K562 (cell line): Measurements from ENCODE around the gene AOC1. TPM values are rescaled to one million over a fixed set of nuclear protein-coding genes. Genes with fewer than 3 reads are reported as not detected.

Experiments
- CTBP1 ChIP-seq: fragments of 450-650 bp; IDR thresholded peaks from 2 replicates; pipeline ENCODE4 v1.6.1; 2016; ENCODE audit warnings: borderline replicate concordance
- CXXC5 ChIP-seq: fragments of 250-450 bp; sonication (Bioruptor Pico); IDR thresholded peaks from 2 replicates; pipeline ENCODE4 v1.8.0; 2022; ENCODE audit warnings: inconsistent platforms, mild to moderate bottlenecking, moderate library complexity
- EHMT2 ChIP-seq: fragments of 450-650 bp; IDR thresholded peaks from 2 replicates; pipeline ENCODE4 v1.6.1; 2018; ENCODE audit warnings: antibody characterized with exemption
- ELF4 ChIP-seq: fragments of 450-650 bp; formaldehyde crosslinking; IDR thresholded peaks from 2 replicates; pipeline ENCODE4 v1.4.0; 2022; ENCODE audit warnings: missing genetic modification characterization
- ERF ChIP-seq: fragments of 450-650 bp; formaldehyde crosslinking; IDR thresholded peaks from 2 replicates; pipeline ENCODE4 v1.4.0; 2020; ENCODE audit warnings: mild to moderate bottlenecking, mixed read lengths
- FOXP1 ChIP-seq: sonication (generic); formaldehyde crosslinking; IDR thresholded peaks from 2 replicates; pipeline ENCODE4 v1.8.0; 2022; ENCODE audit warnings: mild to moderate bottlenecking, missing genetic modification reagents
- HIVEP1 ChIP-seq: fragments of 250-450 bp; sonication (Bioruptor Pico); IDR thresholded peaks from 2 replicates; pipeline ENCODE4 v1.4.0; 2020; ENCODE audit warnings: mild to moderate bottlenecking
- JUN ChIP-seq, 2 experiments: sonication (generic) in 1 of 2; formaldehyde crosslinking in 1 of 2; IDR thresholded peaks; 2 replicates each; pipeline versions ENCODE4 v1.6.1 to v1.8.0; 2012 to 2022; ENCODE audit warnings: borderline replicate concordance in 2 of 2, mild to moderate bottlenecking in 2 of 2, improper control_type of control experiment in 1 of 2, low read depth in 1 of 2, low read length in 1 of 2, missing genetic modification reagents in 1 of 2
- RCOR1 ChIP-seq, 2 experiments: IDR thresholded peaks; 2 replicates each; pipeline ENCODE4 v1.6.1; 2012; ENCODE audit warnings: low read depth in 2 of 2, low read length in 2 of 2, borderline replicate concordance in 1 of 2, improper control_type of control experiment in 1 of 2
- REST ChIP-seq, 2 experiments: fragments of 450-650 bp; formaldehyde crosslinking in 1 of 2; IDR thresholded peaks; 2 replicates each; pipeline versions ENCODE4 v1.4.0 to v1.6.1; 2014 to 2020; ENCODE audit warnings: mild to moderate bottlenecking in 2 of 2, borderline replicate concordance in 1 of 2, low read depth in 1 of 2
- RFX1 ChIP-seq: fragments of 450-650 bp; IDR thresholded peaks from 2 replicates; pipeline ENCODE4 v1.6.1; 2016; ENCODE audit warnings: mild to moderate bottlenecking, moderate library complexity
- RNF2 ChIP-seq: sonication (generic); IDR thresholded peaks from 2 replicates; pipeline ENCODE4 v1.6.1; 2016
- TRIM24 ChIP-seq, 2 experiments: fragments of 450-650 bp; IDR thresholded peaks; 2 replicates each; pipeline ENCODE4 v1.6.1; 2016
- ZNF232 ChIP-seq: sonication (generic); formaldehyde crosslinking; IDR thresholded peaks from 2 replicates; pipeline ENCODE4 v1.8.0; 2022; ENCODE audit warnings: mild to moderate bottlenecking, missing genetic modification reagents
- polyA plus RNA-seq, 8 experiments: library from polyadenylated mRNA; depleted of rRNA in 4 of 8; stranded (reverse) in 5 of 8; unstranded in 3 of 8; fragments of >200 nt; fragmentation: Nextera tagmentation in 2 of 8; fragmentation: Illumina TruSeq in 1 of 8; extraction: Ambion mirVana in 2 of 8; extraction: Trizol in 1 of 8; gene quantifications; 2 replicates each; pipeline versions ENCODE4 v1.2.1 to v1.2.3, GENCODE V29; 2011 to 2014; ENCODE audit warnings: inconsistent platforms in 1 of 8, missing spikeins in 1 of 8
- total RNA-seq, 7 experiments: library from RNA; depleted of rRNA in 6 of 7; stranded (reverse); fragments of >200 nt in 6 of 7; fragmentation: Illumina TruSeq in 2 of 7; extraction: Trizol in 2 of 7; gene quantifications; 2 replicates each; pipeline versions ENCODE4 v1.2.1 to v1.2.3, GENCODE V29; 2011 to 2021; ENCODE audit warnings: low replicate concordance in 1 of 7
- TF ChIP-seq, protein P1 (sequence below): fragments of 200-800 bp; sonication (Bioruptor generic); IDR thresholded peaks from 2 replicates; pipeline ENCODE4 v1.6.1; 2017; ENCODE audit warnings: missing genetic modification characterization, missing compliant biosample characterization

Gene AOC1
- total and polyA plus RNA-seq, 9 of the 15 experiments (the other 6 are each of a cell fraction or from before 2014, with no cell fraction given): not detected

DNA sequence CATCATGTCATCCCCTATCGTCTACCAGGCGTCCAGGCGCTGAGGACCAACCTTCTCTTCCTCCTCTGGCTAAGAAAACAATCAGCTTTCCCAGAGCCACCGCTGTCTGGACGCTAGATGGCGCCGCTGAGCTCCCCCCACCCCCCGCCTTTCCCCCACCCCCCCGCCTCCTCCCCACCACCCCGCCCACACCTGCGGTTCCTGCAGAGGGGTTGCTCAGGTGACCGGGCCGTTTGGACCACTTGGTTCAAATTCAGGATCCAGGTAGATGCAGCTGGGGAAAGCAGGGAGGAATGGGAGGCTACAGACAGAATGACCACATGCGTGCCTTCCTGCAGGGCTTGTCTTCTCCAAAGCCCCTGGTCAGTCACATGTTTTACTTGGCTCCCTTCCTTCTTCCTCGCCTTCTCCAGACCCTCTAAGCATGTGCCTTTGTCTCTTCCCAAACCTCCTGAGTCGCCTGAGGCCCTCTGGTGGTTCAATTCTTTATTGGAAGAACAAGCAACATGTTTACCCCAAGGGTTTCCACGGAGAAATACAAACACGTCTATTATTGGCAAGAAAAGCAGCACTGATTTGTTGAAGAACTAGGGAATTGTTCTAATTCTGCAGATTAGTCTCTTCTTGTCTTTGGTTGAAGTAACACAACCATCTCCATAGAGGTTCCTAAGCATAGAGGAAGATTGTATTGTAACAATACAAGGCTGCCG lies 24.7 kb downstream of the AOC1 start (continued):
- no peak for TF ChIP-seq JUN (IDR thresholded peaks at IDR 0.05; ENCODE audit: borderline replicate concordance, low read depth, low read length)
- TF ChIP-seq JUN (CRISPR knock-in tag; IDR thresholded peaks at IDR 0.05; ENCODE audit: borderline replicate concordance): no peak
- 0 out of 2 replicates have a peak, but pooled peaks have one; percentile 37 for TF ChIP-seq ERF (CRISPR knock-in tag)
- TF ChIP-seq TRIM24 (IDR thresholded peaks at IDR 0.05): peak in 1 of 2 experiments; percentile 14; a peak in 1 of 4 replicates
- TF ChIP-seq RFX1: peak; percentile 63
- TF ChIP-seq, protein P1, sequence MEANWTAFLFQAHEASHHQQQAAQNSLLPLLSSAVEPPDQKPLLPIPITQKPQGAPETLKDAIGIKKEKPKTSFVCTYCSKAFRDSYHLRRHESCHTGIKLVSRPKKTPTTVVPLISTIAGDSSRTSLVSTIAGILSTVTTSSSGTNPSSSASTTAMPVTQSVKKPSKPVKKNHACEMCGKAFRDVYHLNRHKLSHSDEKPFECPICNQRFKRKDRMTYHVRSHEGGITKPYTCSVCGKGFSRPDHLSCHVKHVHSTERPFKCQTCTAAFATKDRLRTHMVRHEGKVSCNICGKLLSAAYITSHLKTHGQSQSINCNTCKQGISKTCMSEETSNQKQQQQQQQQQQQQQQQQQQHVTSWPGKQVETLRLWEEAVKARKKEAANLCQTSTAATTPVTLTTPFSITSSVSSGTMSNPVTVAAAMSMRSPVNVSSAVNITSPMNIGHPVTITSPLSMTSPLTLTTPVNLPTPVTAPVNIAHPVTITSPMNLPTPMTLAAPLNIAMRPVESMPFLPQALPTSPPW (CRISPR knock-in tag): peak; percentile 98
- TF ChIP-seq RNF2: no peak; the same call in 1 of the 2 replicates
- TF ChIP-seq CTBP1: peak; percentile 66; the same call in 1 of the 2 replicates
- no peak for TF ChIP-seq HIVEP1
- TF ChIP-seq RCOR1 (IDR thresholded peaks at IDR 0.05; ENCODE audit: borderline replicate concordance in 1 of 2, low read depth in 2 of 2, low read length in 2 of 2): peak in 1 of 2 experiments; percentile 55; a peak in 2 of 4 replicates
- no peak for TF ChIP-seq ELF4 (CRISPR knock-in tag)
- peak; percentile 39; the same call in 1 of the 2 replicates for TF ChIP-seq CXXC5 (CRISPR knock-in tag)
- no peak for TF ChIP-seq ZNF232
- 0 out of 2 replicates have a peak, but pooled peaks have one; percentile 39 for TF ChIP-seq FOXP1 (CRISPR knock-in tag)
- TF ChIP-seq REST (IDR thresholded peaks at IDR 0.05; ENCODE audit: borderline replicate concordance): peak; percentile 56; the same call in 1 of the 2 replicates
- TF ChIP-seq REST (CRISPR knock-in tag; IDR thresholded peaks at IDR 0.05; ENCODE audit: low read depth): no peak
- 0 out of 2 replicates have a peak, but pooled peaks have one; percentile 18 for TF ChIP-seq EHMT2
